Peyer's patch (tissue), 4 donors: Measurements from ENCODE around the gene ZNF324B. TPM values are rescaled to one million over a fixed set of nuclear protein-coding genes. Genes with fewer than 3 reads are reported as not detected.
"Not testable (repeated sequence)": the region's sequence is repeated elsewhere in the genome, so short reads cannot be mapped to it uniquely, and the experiment has no call there.

ENCODE experiments used
- DNase-seq, 3 donors: peaks; one replicate each; pipeline ENCODE4 v3.0.0-alpha.2; 2017 to 2019
- H3K27ac ChIP-seq, 4 donors: fragments of 200-600 bp; sonication (generic); one replicate each; pipeline ENCODE4 v1.5.1; 2016 to 2019
- H3K27me3 ChIP-seq, 2 donors: fragments of 200-600 bp; sonication (generic); one replicate each; pipeline ENCODE4 v1.5.1; 2019
- H3K36me3 ChIP-seq, 3 donors: fragments of 200-600 bp; sonication (generic); one replicate each; pipeline ENCODE4 v1.5.1; 2016 to 2019
- H3K4me1 ChIP-seq, 4 donors: fragments of 200-600 bp; sonication (generic); one replicate each; pipeline ENCODE4 v1.5.1; 2016 to 2019
- H3K4me3 ChIP-seq, 4 donors: fragments of 200-600 bp; sonication (generic); 1 replicate in 3 of 4; 2 replicates in 1 of 4; pipeline ENCODE4 v1.5.1; 2016 to 2019; ENCODE audit warnings: mild to moderate bottlenecking in 1 of 4
- H3K9me3 ChIP-seq, 4 donors: fragments of 200-600 bp; sonication (generic); one replicate each; pipeline ENCODE4 v1.5.1; 2016 to 2019; ENCODE audit warnings: mild to moderate bottlenecking in 1 of 4
- POLR2A ChIP-seq, 2 donors: fragments of 450-650 bp; IDR thresholded peaks; one replicate each; pipeline ENCODE4 v1.5.1; 2017; ENCODE audit warnings: antibody characterized with exemption in 2 of 2, mild to moderate bottlenecking in 2 of 2, moderate library complexity in 2 of 2
- total RNA-seq, 4 donors: library from RNA; depleted of rRNA; stranded (reverse); fragments of >200 nt; gene quantifications; one replicate each; pipeline ENCODE4 v1.1.0, GENCODE V29; 2016
- TF ChIP-seq, protein P1 (sequence below), 6 experiments: fragments of 450-650 bp in 4 of 6; fragments of 200-600 bp in 2 of 6; sonication (generic) in 1 of 6; IDR thresholded peaks; one replicate each; pipeline ENCODE4 v1.5.1; 2017 to 2019; ENCODE audit warnings: antibody characterized with exemption in 6 of 6, mild to moderate bottlenecking in 3 of 6, moderate library complexity in 1 of 6

The ZNF324B gene
- total RNA-seq, 4 donors from 2014 or later = 7.0 to 13.1 (median 10.5) TPM

DNA sequence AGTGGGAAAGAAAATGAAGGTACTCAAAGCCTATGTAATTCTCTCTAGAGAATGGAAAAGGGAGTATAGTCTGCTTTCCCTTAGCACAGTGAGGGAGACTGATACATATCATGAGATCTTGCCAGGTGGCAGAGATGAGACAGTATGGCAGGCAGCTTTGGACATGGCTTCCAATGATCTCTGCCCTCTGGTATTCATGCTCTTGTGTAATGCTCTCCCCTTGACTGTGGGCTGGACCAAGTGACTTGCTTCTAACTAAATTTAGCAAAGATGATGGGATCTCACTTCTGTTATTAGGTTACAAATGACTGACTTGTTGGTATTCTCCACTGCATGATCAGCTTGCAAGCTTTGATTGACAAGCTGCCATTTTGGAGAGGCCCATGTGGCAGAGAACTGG is 21.7 kb upstream of the ZNF324B start:
- peaks cover 0 to 22% (median 0%) of the 10 kb centered on the region in 3 donors for H3K36me3 ChIP-seq
- no peak overlapping the region for H3K4me3 ChIP-seq
- no peak for DNase-seq
- H3K9me3 ChIP-seq = peaks cover 0 to 87% (median 29%) of the 10 kb centered on the region in 4 donors
- H3K4me1 ChIP-seq = no peaks in the 10 kb centered on the region
- TF ChIP-seq POLR2A (IDR thresholded peaks at IDR 0.05) = no peak
- TF ChIP-seq, protein P1, sequence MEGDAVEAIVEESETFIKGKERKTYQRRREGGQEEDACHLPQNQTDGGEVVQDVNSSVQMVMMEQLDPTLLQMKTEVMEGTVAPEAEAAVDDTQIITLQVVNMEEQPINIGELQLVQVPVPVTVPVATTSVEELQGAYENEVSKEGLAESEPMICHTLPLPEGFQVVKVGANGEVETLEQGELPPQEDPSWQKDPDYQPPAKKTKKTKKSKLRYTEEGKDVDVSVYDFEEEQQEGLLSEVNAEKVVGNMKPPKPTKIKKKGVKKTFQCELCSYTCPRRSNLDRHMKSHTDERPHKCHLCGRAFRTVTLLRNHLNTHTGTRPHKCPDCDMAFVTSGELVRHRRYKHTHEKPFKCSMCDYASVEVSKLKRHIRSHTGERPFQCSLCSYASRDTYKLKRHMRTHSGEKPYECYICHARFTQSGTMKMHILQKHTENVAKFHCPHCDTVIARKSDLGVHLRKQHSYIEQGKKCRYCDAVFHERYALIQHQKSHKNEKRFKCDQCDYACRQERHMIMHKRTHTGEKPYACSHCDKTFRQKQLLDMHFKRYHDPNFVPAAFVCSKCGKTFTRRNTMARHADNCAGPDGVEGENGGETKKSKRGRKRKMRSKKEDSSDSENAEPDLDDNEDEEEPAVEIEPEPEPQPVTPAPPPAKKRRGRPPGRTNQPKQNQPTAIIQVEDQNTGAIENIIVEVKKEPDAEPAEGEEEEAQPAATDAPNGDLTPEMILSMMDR (IDR thresholded peaks at IDR 0.05) = no peak
- H3K27me3 ChIP-seq = no peaks in the 10 kb centered on the region
- H3K27ac ChIP-seq = no peak overlapping the region

- no peak for TF ChIP-seq POLR2A (IDR thresholded peaks at IDR 0.05)
- TF ChIP-seq, protein P1 (IDR thresholded peaks at IDR 0.05) = no peak
- peaks cover 0 to 1% (median under 1%) of the 10 kb centered on the region in 4 donors for H3K4me1 ChIP-seq
- no peak for DNase-seq
- no peak overlapping the region for H3K4me3 ChIP-seq
- peaks cover 0 to 53% (median 0%) of the 10 kb centered on the region in 3 donors for H3K36me3 ChIP-seq
- no peak overlapping the region for H3K27ac ChIP-seq
- no peaks in the 10 kb centered on the region for H3K27me3 ChIP-seq
- peaks cover 0 to 97% (median 39%) of the 10 kb centered on the region in 4 donors for H3K9me3 ChIP-seq
These were observed 17.2 kb upstream of the ZNF324B start for GRCh38 chr19:58434217-58434616.

DNA sequence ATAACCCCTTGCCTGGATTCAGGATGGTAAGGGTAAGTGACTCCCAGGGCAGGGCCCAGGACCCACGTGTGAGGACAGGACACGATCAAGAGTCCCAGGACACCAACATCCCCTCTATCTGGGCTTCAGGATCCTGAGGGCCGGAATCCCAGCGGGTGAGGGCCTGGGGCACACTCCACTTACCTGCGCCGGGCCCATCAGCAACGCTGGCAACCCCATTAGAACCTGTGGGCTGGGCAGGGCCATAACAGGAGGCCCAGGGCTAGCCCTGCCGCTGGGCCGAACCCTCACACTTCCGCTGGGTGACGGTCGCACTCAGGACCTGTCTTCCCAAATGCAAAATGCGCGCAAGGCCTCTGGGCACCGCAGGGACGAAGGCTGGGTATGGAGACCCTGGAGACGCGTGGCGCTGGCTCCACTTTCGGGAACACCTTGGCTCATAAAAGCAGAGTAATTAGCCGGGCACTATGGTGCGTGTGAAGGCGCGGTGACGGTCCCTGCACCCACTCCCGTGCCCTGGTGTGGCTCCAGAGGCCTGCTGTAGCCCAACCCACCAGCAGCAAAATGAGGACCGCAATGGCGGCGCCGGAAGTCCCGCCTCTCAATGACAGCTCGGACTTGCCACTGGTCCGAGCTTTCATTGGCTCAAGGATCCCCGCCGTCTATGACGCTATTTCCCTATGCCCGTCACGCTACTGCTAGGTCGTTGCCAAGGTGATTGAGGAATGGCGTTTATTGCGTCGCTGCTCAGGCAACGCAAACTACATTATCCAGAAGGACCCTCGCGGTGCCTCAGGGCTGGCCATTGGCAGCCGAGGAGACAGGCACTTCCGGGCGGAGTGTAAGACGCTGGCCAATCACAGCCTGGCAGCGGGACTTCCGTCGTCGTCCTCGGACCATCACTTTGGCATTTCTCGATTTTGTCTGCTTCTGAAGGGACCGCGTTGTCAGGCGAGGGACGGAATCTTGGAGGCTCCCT is 11.6 kb upstream of the ZNF324B start, which contains the start of gene ZNF132:
ZNF132 (minus strand) TSS at position 578 of the 979 bp plus-strand sequence; CDS start at position 246, 332 bp downstream.
- peak; percentile 92 to 99 (median 97) for DNase-seq
- Histone ChIP-seq H3K4me1 (peaks cover 0 to 11% (median 9%) of the 10 kb centered on the region in 4 donors), H3K27me3 (no peaks in the 10 kb centered on the region), H3K9me3 (peaks cover 0 to 41% (median 20%) of the 10 kb centered on the region in 4 donors), H3K27ac (peak within 1 kb of the TSS; percentile 49 to 81 (median 80)), H3K36me3 (peaks cover 0 to 30% (median 0%) of the 10 kb centered on the region in 3 donors), H3K4me3 (peak within 1 kb of the TSS; percentile 52 to 66 (median 61))
- no peak for TF ChIP-seq POLR2A (IDR thresholded peaks at IDR 0.05)
- TF ChIP-seq, protein P1 (IDR thresholded peaks at IDR 0.05) = no peak

GRCh38 chr19:58440556-58440955 is 10.9 kb upstream of the ZNF324B start:
- Histone ChIP-seq H3K4me1 (peaks cover 0 to 11% (median 9%) of the 10 kb centered on the region in 4 donors), H3K36me3 (peaks cover 0 to 23% (median 0%) of the 10 kb centered on the region in 3 donors), H3K27ac (peak overlapping the region; percentile 49 to 81 (median 80)), H3K4me3 (peak overlapping the region; percentile 52 to 66 (median 61)), H3K27me3 (no peaks in the 10 kb centered on the region), H3K9me3 (peaks cover 0 to 35% (median 17%) of the 10 kb centered on the region in 4 donors)
- no peak for DNase-seq
- TF ChIP-seq POLR2A (IDR thresholded peaks at IDR 0.05) = no peak
- TF ChIP-seq, protein P1 (IDR thresholded peaks at IDR 0.05) = no peak

DNA sequence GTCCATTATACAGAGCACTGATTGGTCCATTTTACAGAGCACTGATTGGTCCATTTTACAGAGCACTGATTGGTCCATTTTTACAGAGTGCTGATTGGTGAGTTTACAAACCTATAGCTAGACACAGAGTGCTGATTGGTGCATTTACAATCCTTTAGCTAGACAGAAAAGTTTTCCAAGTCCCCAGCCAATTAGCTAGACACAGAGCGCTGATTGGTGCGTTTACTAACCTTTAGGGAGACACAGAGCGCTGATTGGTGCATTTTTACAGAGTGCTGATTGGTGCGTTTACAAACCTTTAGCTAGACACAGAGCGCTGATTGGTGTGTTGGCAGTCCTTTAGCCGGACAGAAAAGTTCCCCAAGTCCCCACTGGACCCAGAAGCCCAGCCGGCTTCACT is 8.4 kb upstream of the ZNF324B start:
- DNase-seq, H3K27ac ChIP-seq, H3K4me3 ChIP-seq, H3K36me3 ChIP-seq, H3K27me3 ChIP-seq: not testable (repeated sequence)
- peaks cover 0 to 11% (median 9%) of the 10 kb centered on the region in 4 donors for H3K4me1 ChIP-seq
- H3K9me3 ChIP-seq = peaks cover 0 to 16% (median 5%) of the 10 kb centered on the region in 4 donors

GRCh38 chr19:58448860-58449259 is 2.6 kb upstream of the ZNF324B start:
- not testable (repeated sequence) for DNase-seq, H3K9me3 ChIP-seq, H3K27ac ChIP-seq, H3K4me1 ChIP-seq, H3K36me3 ChIP-seq, H3K27me3 ChIP-seq, H3K4me3 ChIP-seq

DNA sequence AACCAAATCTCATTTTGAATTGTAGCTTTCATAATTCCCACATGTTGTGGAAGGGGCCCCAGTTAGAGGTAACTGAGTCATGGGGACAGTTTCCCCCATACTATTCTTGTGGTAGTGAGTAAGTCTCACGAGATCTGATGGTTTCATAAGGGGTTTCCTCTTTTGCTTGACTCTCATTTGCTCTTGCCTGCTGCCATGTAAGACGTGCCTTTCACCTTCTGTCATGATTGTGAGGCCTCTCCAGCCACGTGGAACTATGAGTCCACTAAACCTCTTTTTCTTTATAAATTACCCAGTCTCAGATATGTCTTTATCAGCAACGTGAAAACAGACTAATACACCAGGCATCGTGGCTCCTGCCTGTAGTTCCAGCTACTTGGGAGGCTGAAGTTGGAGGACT is 1.4 kb upstream of the ZNF324B start:
- H3K27me3 ChIP-seq, DNase-seq, H3K4me1 ChIP-seq, H3K27ac ChIP-seq, H3K36me3 ChIP-seq, H3K4me3 ChIP-seq, H3K9me3 ChIP-seq: not testable (repeated sequence)
